ENCODE measurements around the gene AGAP1.

AGAP1 gene

GRCh38 chr2:235534678-235535422 lies 41.0 kb downstream of the AGAP1 start:
- DNase-seq: no peak

GRCh38 chr2:235535423-235536130 lies 41.7 kb downstream of the AGAP1 start:
- no peak for DNase-seq

- no peak for DNase-seq
Observed at GRCh38 chr2:235536711-235537110, 42.9 kb downstream of the AGAP1 start.

- DNase-seq: no peak
Observed at GRCh38 chr2:235537186-235537585, 43.3 kb downstream of the AGAP1 start.

GRCh38 chr2:235537587-235537986 lies 43.7 kb downstream of the AGAP1 start:
- DNase-seq: no peak

- no peak for DNase-seq
Observed at GRCh38 chr2:235538144-235538639, 44.3 kb downstream of the AGAP1 start.

GRCh38 chr2:235538981-235539380 lies 45.1 kb downstream of the AGAP1 start:
- DNase-seq: no peak

- DNase-seq: no peak
Observed at GRCh38 chr2:235539773-235540172, 45.9 kb downstream of the AGAP1 start.

GRCh38 chr2:235541016-235541415 lies 47.2 kb downstream of the AGAP1 start:
- DNase-seq: no peak

- DNase-seq: no peak
Observed at GRCh38 chr2:235541838-235542549, 48.2 kb downstream of the AGAP1 start.

GRCh38 chr2:235542733-235543127 lies 48.9 kb downstream of the AGAP1 start:
- DNase-seq: no peak

- DNase-seq: no peak
Observed at GRCh38 chr2:235543128-235543750, 49.4 kb downstream of the AGAP1 start.

- DNase-seq: no peak
Observed at GRCh38 chr2:235543851-235544688, 50.2 kb downstream of the AGAP1 start.

- no peak for DNase-seq
Observed at GRCh38 chr2:235544689-235544969, 50.8 kb downstream of the AGAP1 start.

- no peak for DNase-seq
Observed at GRCh38 chr2:235545339-235546150, 51.7 kb downstream of the AGAP1 start.

- DNase-seq: no peak
Observed at GRCh38 chr2:235546151-235546435, 52.2 kb downstream of the AGAP1 start.

- no peak for DNase-seq
Observed at GRCh38 chr2:235546436-235546835, 52.6 kb downstream of the AGAP1 start.

GRCh38 chr2:235549735-235550377 lies 56.0 kb downstream of the AGAP1 start:
- DNase-seq: no peak

GRCh38 chr2:235550378-235550760 lies 56.5 kb downstream of the AGAP1 start:
- DNase-seq: no peak

- DNase-seq: no peak
Observed at GRCh38 chr2:235550946-235551345, 57.1 kb downstream of the AGAP1 start.

- DNase-seq: peak; percentile 53
Observed at GRCh38 chr2:235551965-235552364, 58.1 kb downstream of the AGAP1 start.

All from NCI-H226 (cell line).